ENCODE results near the gene OSBPL8. TPM values are rescaled to one million over a fixed set of nuclear protein-coding genes. Genes with fewer than 3 reads are reported as not detected.

Gene OSBPL8
- total and polyA plus RNA-seq, 10 of the 15 experiments (the other 5 are each of a cell fraction or from before 2014, with no cell fraction given): 10.4 to 58.0 (median 32.0) TPM

DNA sequence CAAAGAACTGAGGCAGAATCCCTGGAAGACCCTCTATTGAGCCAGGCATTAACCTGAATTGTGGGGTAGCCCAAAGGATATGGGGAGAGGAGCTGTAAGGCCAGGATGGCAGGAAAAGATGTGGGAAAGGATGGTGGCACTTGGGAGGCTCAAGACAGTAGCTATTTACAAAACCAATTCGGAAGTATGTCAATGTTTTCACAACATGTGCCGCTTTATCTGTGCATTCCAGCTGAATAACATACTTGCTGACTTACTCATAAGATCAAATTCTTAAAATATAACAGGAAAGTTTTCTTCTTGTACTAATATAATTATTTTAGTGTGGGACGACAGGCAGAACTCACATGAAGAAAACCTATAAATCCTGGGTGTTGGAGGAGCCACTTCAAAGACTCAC is 222.0 kb downstream of the OSBPL8 start:
- no peak for TF ChIP-seq USF2 (IDR thresholded peaks at IDR 0.05; ENCODE audit: borderline replicate concordance, low read depth, low read length)
- TF ChIP-seq BCLAF1 (IDR thresholded peaks at IDR 0.05): no peak
- TF ChIP-seq JUND (IDR thresholded peaks at IDR 0.05; ENCODE audit: low read depth, low read length): no peak
- no peak for TF ChIP-seq PAX5 (IDR thresholded peaks at IDR 0.05; ENCODE audit: borderline replicate concordance, low read depth, low read length)
- TF ChIP-seq ESRRA (IDR thresholded peaks at IDR 0.05; ENCODE audit: low read length): no peak
- no peak for TF ChIP-seq ETV6 (conservative IDR thresholded peaks at IDR 0.05 in 1 of 2, IDR thresholded peaks at IDR 0.05 in 1 of 2; ENCODE audit: borderline replicate concordance in 1 of 2, low read depth in 1 of 2)
- TF ChIP-seq, protein P1, sequence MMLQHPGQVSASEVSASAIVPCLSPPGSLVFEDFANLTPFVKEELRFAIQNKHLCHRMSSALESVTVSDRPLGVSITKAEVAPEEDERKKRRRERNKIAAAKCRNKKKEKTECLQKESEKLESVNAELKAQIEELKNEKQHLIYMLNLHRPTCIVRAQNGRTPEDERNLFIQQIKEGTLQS (IDR thresholded peaks at IDR 0.05; ENCODE audit: borderline replicate concordance, extremely low read depth, low read depth, low read length): no peak
- TF ChIP-seq TCF3 (IDR thresholded peaks at IDR 0.05; ENCODE audit: borderline replicate concordance, insufficient read depth, low read depth, low read length): no peak
- TF ChIP-seq MYB (IDR thresholded peaks at IDR 0.05; ENCODE audit: borderline replicate concordance, low read depth, low read length): no peak
- TF ChIP-seq IRF4 (IDR thresholded peaks at IDR 0.05; ENCODE audit: low read depth, low read length): no peak
- no peak for TF ChIP-seq ZNF217 (IDR thresholded peaks at IDR 0.05)
- TF ChIP-seq POLR2A (IDR thresholded peaks at IDR 0.05; ENCODE audit: low read depth, low read length): no peak
- TF ChIP-seq, protein P2, sequence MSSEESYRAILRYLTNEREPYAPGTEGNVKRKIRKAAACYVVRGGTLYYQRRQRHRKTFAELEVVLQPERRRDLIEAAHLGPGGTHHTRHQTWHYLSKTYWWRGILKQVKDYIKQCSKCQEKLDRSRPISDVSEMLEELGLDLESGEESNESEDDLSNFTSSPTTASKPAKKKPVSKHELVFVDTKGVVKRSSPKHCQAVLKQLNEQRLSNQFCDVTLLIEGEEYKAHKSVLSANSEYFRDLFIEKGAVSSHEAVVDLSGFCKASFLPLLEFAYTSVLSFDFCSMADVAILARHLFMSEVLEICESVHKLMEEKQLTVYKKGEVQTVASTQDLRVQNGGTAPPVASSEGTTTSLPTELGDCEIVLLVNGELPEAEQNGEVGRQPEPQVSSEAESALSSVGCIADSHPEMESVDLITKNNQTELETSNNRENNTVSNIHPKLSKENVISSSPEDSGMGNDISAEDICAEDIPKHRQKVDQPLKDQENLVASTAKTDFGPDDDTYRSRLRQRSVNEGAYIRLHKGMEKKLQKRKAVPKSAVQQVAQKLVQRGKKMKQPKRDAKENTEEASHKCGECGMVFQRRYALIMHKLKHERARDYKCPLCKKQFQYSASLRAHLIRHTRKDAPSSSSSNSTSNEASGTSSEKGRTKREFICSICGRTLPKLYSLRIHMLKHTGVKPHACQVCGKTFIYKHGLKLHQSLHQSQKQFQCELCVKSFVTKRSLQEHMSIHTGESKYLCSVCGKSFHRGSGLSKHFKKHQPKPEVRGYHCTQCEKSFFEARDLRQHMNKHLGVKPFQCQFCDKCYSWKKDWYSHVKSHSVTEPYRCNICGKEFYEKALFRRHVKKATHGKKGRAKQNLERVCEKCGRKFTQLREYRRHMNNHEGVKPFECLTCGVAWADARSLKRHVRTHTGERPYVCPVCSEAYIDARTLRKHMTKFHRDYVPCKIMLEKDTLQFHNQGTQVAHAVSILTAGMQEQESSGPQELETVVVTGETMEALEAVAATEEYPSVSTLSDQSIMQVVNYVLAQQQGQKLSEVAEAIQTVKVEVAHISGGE (CRISPR knock-in tag; IDR thresholded peaks at IDR 0.05): no peak
- no peak overlapping the region for H3K4me3 ChIP-seq
- POLR2A ChIA-PET: no interaction called here
- 78% methylated on average over 3 of the region's 3 CpGs for WGBS (ENCODE audit: insufficient coverage, insufficient replicate concordance, low lambda C conversion rate, missing lambda C conversion rate)
- H3K36me3 ChIP-seq (ENCODE audit: control insufficient read depth in 2 of 2, insufficient read depth in 2 of 2, low read length in 1 of 2): no peaks in the 10 kb centered on the region
- SMC1A ChIA-PET (ENCODE audit: uncharacterized antibody, unreplicated experiment): no interaction called here
- H3K4me1 ChIP-seq (ENCODE audit: control insufficient read depth, insufficient read depth, low read length): no peaks in the 10 kb centered on the region
- no peaks in the 10 kb centered on the region for H4K20me1 ChIP-seq (ENCODE audit: control insufficient read depth, insufficient read depth)
- in situ Hi-C loops (cut with MboI): no loop called here
- H3K27ac ChIP-seq (ENCODE audit: control insufficient read depth, insufficient read depth): no peak overlapping the region
- intact Hi-C loops (cut with micrococcal nuclease; ENCODE audit: unreplicated experiment): no loop called here
- CTCF ChIA-PET: interaction anchor here (1.1 kb wide), 1 partner anchor 11 kb away, joined by 3 read pairs; the partner anchor contains the start of gene BBS10
- H2AFZ ChIP-seq (ENCODE audit: control insufficient read depth, low read depth, low read length): no peak overlapping the region
- no peaks in the 10 kb centered on the region for H3K27me3 ChIP-seq (replicated peaks in 1 of 2; ENCODE audit: control insufficient read depth in 2 of 2, insufficient read depth in 2 of 2, low read length in 1 of 2)
- DNase-seq (ENCODE audit: low read depth, low spot score): no peak
- H3K9ac ChIP-seq (ENCODE audit: control insufficient read depth, insufficient read depth, low read length): no peak overlapping the region
- RAD21 ChIA-PET (ENCODE audit: unreplicated experiment): interaction anchor here (0.8 kb wide), 1 partner anchor 11 kb away, joined by 3 read pairs; the partner anchor contains the start of gene BBS10
- H3K4me2 ChIP-seq (ENCODE audit: control insufficient read depth, insufficient read depth): no peak overlapping the region
- no peaks in the 10 kb centered on the region for H3K9me3 ChIP-seq (replicated peaks; ENCODE audit: control insufficient read depth, insufficient read depth, low read length)
- ATAC-seq: no peak
- FAIRE-seq: no peak
- BruUV-seq (replicated peaks): no TSS peak
- H3K79me2 ChIP-seq (ENCODE audit: control insufficient read depth, insufficient read depth, low read length): no peaks in the 10 kb centered on the region

Data from GM12878 (cell line).